Naive B cell (primary cell): Measurements from ENCODE around the gene BCL2L14. TPM values are rescaled to one million over a fixed set of nuclear protein-coding genes. Genes with fewer than 3 reads are reported as not detected.
"Not testable (repeated sequence)": the region's sequence is repeated elsewhere in the genome, so short reads cannot be mapped to it uniquely, and the experiment has no call there.

Experiments used
- ATAC-seq, 2 donors: fragments of 150-1000 bp; cut with Tn5 transposase; 2 replicates each; pipeline ENCODE4 v1.10.0; 2021; ENCODE audit warnings: low read depth in 2 of 2, mild to moderate bottlenecking in 2 of 2, moderate library complexity in 2 of 2
- DNase-seq: peaks from one replicate; pipeline ENCODE4 v3.0.0; 2022
- H3K27ac Mint-ChIP-seq, 6 donors: one replicate each; pipeline ENCODE4 v1.8.0; 2020 to 2022; ENCODE audit warnings: mild to moderate bottlenecking in 6 of 6, mixed read lengths in 6 of 6, moderate library complexity in 5 of 6, inconsistent platforms in 2 of 6
- H3K27me3 Mint-ChIP-seq, 3 donors: one replicate each; pipeline ENCODE4 v1.8.0; 2021 to 2022; ENCODE audit warnings: mixed read lengths in 3 of 3, mild to moderate bottlenecking in 1 of 3
- H3K36me3 Mint-ChIP-seq, 2 donors: one replicate each; pipeline ENCODE4 v1.8.0; 2020 to 2022; ENCODE audit warnings: mixed read lengths in 2 of 2, inconsistent platforms in 1 of 2, mild to moderate bottlenecking in 1 of 2
- H3K4me1 Mint-ChIP-seq, 3 donors: one replicate each; pipeline ENCODE4 v1.8.0; 2020 to 2022; ENCODE audit warnings: mixed read lengths in 3 of 3, inconsistent platforms in 1 of 3, mild to moderate bottlenecking in 1 of 3, moderate library complexity in 1 of 3
- H3K4me3 Mint-ChIP-seq, 8 donors: one replicate each; pipeline ENCODE4 v1.8.0; 2020 to 2022; ENCODE audit warnings: mild to moderate bottlenecking in 8 of 8, mixed read lengths in 8 of 8, moderate library complexity in 8 of 8, inconsistent platforms in 2 of 8
- H3K9me3 Mint-ChIP-seq, 7 donors: one replicate each; pipeline ENCODE4 v1.8.0; 2020 to 2022; ENCODE audit warnings: mixed read lengths in 7 of 7, mild to moderate bottlenecking in 5 of 7, inconsistent platforms in 2 of 7, moderate library complexity in 1 of 7
- polyA plus RNA-seq, 6 donors: library from polyadenylated mRNA; unstranded; fragments of 300-500 nt; fragmentation: Illumina TruSeq; gene quantifications; one replicate each; pipeline ENCODE4 v1.2.3, GENCODE V29; 2021; ENCODE audit warnings: low read depth in 6 of 6

Gene BCL2L14
- polyA plus RNA-seq, 6 donors from 2014 or later = not detected

DNA sequence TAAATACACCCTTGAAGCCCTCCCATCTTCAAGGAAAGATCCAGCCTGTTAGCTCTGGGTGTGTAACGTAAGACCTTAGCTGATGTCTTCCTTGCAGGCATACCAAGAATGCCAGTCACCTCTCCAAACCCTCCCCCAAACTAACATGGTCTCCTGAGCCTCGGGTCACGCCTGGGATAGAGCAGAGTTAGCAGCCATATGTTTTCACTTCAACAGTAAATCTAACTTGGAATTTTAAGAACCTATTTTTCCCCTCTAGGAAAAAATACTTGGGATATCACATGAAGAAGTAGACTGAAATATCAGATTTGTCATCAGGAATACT, 27.9 kb downstream of the BCL2L14 start:
- H3K4me1 Mint-ChIP-seq = no peaks in the 10 kb centered on the region
- ATAC-seq = no peak
- H3K27me3 Mint-ChIP-seq = peaks cover 0 to 30% (median 0%) of the 10 kb centered on the region in 3 donors
- no peak overlapping the region for H3K4me3 Mint-ChIP-seq
- no peak for DNase-seq
- no peaks in the 10 kb centered on the region for H3K36me3 Mint-ChIP-seq
- H3K27ac Mint-ChIP-seq = peak overlapping the region in 1 of 6 donors; percentile 5
- peaks cover 0 to 6% (median 2%) of the 10 kb centered on the region in 7 donors for H3K9me3 Mint-ChIP-seq

DNA sequence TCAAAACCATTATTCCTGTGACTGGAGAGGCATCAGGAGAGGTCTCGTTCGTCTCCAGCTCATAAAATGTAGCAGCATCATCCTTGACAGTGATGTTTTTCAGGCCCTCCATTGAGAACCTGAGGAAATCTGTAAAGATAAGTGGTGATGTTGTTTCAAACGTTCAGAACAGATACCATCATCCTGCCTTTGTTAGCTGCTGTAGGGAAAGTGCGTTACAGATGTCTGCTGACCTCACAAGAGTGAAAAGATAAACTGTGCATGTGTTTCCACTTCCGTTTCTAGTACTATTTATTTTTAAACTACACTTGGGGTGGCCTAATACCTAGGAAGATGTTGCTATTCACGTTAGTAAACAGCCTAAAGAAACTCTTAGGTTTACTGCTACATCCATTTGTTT, 28.4 kb downstream of the BCL2L14 start:
- Mint-ChIP-seq H3K27me3 (peaks cover 0 to 30% (median 0%) of the 10 kb centered on the region in 3 donors), H3K27ac (no peak overlapping the region), H3K36me3 (no peaks in the 10 kb centered on the region), H3K9me3 (peaks cover 1 to 6% (median 3%) of the 10 kb centered on the region in 7 donors), H3K4me1 (no peaks in the 10 kb centered on the region), H3K4me3 (no peak overlapping the region)
- DNase-seq = no peak
- ATAC-seq = no peak

DNA sequence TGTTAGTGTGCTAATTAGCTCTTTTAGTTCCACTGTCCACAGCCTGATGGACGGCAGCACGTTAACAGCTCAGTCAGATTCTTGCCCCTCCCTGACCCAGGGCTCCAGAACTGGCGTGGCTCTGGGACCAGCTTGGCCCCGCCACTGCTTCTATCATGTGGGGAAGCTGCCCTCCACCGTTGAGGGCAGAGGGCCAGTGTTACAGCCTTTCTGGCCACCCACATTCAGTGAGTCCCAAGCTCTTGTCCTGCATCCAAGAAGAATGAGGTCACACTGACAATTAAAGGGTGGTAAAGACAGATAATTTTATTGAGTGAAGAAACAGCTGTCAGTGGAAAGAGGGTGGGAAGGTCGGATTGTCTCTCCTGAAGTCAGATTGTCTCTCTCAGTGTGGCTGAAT, 36.9 kb downstream of the BCL2L14 start:
- DNase-seq (no peak), ATAC-seq (no peak)
- Mint-ChIP-seq H3K27me3 (no peaks in the 10 kb centered on the region), H3K36me3 (peaks cover 9 to 22% of the 10 kb centered on the region in 2 donors), H3K4me1 (peaks cover 0 to 4% (median 0%) of the 10 kb centered on the region in 3 donors), H3K9me3 (peaks cover 12 to 41% (median 34%) of the 10 kb centered on the region in 7 donors), H3K4me3 (peak overlapping the region in 1 of 8 donors; percentile 63), H3K27ac (no peak overlapping the region)

DNA sequence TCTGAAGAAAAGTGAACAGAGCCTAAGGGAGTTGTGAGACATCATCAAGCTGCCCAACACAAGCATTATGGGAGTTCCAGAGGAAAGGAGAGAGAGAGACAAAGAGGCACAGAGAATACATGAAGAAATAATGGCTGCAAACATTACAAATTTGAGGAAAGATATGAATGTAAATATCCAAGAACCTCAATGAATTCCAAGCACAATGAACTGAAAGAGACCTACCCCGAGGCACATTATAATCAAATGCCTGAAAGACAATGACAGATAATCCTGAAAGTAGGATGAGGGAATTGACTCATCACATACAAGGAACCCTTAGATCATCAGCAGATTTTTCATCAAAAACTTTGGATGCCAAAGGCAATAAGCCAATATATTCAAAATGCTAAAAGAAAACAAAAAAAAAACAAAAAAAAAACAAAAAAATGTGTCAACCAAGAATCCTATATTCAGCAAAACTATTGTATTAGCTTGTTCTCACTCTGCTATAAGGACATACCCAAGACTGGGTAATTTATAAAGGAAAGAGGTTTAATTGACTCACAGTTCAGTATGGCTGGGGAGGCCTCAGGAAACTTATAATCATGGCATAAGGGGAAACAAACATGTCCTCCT, 37.8 kb downstream of the BCL2L14 start:
- H3K27ac Mint-ChIP-seq = peak overlapping the region in 1 of 6 donors; percentile 7
- peaks cover 0 to 4% (median 0%) of the 10 kb centered on the region in 3 donors for H3K4me1 Mint-ChIP-seq
- H3K36me3 Mint-ChIP-seq = peaks cover 9 to 22% of the 10 kb centered on the region in 2 donors
- peaks cover 12 to 38% (median 34%) of the 10 kb centered on the region in 7 donors for H3K9me3 Mint-ChIP-seq
- H3K4me3 Mint-ChIP-seq = no peak overlapping the region
- no peak for ATAC-seq
- DNase-seq = no peak
- H3K27me3 Mint-ChIP-seq = no peaks in the 10 kb centered on the region

DNA sequence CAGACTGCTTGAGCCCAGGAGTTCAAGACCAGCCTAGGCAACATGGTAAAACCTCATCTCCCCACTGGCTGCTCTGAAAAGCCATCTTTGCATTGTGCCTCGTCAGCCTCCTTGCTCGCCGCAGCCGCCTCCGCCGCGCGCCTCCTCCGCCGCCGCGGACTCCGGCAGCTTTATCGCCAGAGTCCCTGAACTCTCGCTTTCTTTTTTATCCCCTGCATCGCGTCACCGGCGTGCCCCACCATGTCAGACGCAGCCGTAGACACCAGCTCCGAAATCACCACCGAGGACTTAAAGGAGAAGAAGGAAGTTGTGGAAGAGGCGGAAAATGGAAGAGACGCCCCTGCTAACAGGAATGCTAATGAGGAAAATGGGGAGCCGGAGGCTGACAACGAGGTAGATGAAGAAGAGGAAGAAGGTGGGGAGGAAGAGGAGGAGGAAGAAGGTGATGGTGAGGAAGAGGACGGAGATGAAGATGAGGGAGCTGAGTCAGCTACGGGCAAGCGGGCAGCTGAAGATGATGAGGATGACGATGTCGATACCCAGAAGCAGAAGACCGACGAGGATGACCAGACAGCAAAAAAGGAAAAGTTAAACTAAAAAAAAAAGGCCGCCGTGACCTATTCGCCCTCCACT, 40.3 kb downstream of the BCL2L14 start:
- peak overlapping the region in 2 of 6 donors; percentile 25 to 47 for H3K27ac Mint-ChIP-seq
- H3K9me3 Mint-ChIP-seq = peaks cover 12 to 33% (median 26%) of the 10 kb centered on the region in 7 donors
- H3K4me1 Mint-ChIP-seq, ATAC-seq, H3K27me3 Mint-ChIP-seq, DNase-seq: not testable (repeated sequence)
- H3K4me3 Mint-ChIP-seq = peak overlapping the region in 5 of 8 donors; percentile 44 to 80 (median 63)
- peaks cover 9 to 22% of the 10 kb centered on the region in 2 donors for H3K36me3 Mint-ChIP-seq

DNA sequence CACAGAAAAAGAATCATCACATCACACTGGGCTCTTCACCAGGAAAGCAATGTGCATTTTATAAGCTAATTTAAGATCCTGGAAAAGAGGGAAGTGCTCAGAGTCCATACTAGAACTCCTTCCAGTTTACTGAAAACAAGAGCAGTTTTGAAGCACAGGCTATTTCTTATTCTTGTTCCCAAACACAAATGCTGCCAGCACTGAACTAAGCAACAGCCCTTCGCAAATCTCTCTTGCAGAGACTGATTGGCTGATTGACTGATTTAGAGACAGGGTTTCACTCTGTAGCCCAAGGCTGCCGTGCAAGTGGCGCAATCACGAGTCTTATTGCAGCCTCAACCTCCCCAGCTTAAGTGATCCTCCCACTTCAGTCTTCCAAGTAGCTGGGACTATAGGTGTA, 44.8 kb downstream of the BCL2L14 start:
- DNase-seq = no peak
- H3K9me3 Mint-ChIP-seq = peaks cover 0 to 5% (median 0%) of the 10 kb centered on the region in 7 donors

DNA sequence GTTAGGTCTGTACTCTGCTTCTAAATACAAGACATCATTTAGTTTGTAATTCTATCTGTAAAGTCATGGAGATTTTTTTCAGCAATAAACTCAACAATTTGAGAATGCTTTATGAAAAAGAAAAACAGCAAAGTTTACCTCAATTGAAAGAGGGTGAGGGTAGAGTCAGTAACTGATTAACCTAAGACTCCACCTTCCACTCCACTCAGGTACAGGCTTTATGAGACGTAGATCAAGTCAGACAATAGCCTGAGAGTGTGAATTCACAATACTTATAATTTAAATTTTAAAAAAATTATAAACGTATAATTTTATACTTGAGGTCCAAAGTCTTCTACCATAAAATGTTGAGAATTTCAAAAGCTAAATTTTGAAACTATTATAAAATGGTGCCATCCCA, 45.9 kb downstream of the BCL2L14 start:
- no peak overlapping the region for H3K4me3 Mint-ChIP-seq
- no peak for ATAC-seq
- no peaks in the 10 kb centered on the region for H3K9me3 Mint-ChIP-seq

More for the DNA sequence above, 44.8 kb downstream of the BCL2L14 start:
- no peaks in the 10 kb centered on the region for H3K36me3 Mint-ChIP-seq
- peaks cover 0 to 4% (median 0%) of the 10 kb centered on the region in 3 donors for H3K4me1 Mint-ChIP-seq
- H3K4me3 Mint-ChIP-seq = no peak overlapping the region
- no peak for ATAC-seq
- no peaks in the 10 kb centered on the region for H3K27me3 Mint-ChIP-seq
- H3K27ac Mint-ChIP-seq = no peak overlapping the region

DNA sequence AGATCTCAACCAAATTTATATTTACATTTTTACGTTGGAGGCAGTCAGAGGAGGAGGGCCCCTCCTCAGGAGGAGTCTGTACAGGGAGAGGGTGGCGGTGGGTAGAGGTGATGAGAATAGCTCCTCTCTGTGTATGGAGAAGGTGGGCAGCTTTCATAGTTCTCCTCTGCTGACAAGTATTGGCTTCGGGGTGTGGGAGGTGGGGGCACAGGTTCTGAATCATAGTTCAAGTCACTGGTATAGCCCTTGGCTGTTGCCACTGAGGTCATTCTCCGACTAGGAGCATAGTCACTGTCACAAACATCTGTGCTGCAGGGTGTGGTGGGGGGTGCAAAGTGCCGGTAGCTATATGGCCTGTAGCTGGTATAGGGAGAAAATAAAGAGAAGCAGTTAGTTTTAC, 50.3 kb downstream of the BCL2L14 start:
- ATAC-seq = no peak
- H3K4me1 Mint-ChIP-seq = no peaks in the 10 kb centered on the region
- H3K27me3 Mint-ChIP-seq = no peaks in the 10 kb centered on the region
- H3K9me3 Mint-ChIP-seq = no peaks in the 10 kb centered on the region
- no peaks in the 10 kb centered on the region for H3K36me3 Mint-ChIP-seq
- DNase-seq = no peak
- H3K4me3 Mint-ChIP-seq = no peak overlapping the region
- H3K27ac Mint-ChIP-seq = no peak overlapping the region

More for the DNA sequence above, 45.9 kb downstream of the BCL2L14 start:
- DNase-seq = no peak
- no peak overlapping the region for H3K27ac Mint-ChIP-seq
- no peaks in the 10 kb centered on the region for H3K36me3 Mint-ChIP-seq
- no peaks in the 10 kb centered on the region for H3K27me3 Mint-ChIP-seq
- H3K4me1 Mint-ChIP-seq = no peaks in the 10 kb centered on the region

DNA sequence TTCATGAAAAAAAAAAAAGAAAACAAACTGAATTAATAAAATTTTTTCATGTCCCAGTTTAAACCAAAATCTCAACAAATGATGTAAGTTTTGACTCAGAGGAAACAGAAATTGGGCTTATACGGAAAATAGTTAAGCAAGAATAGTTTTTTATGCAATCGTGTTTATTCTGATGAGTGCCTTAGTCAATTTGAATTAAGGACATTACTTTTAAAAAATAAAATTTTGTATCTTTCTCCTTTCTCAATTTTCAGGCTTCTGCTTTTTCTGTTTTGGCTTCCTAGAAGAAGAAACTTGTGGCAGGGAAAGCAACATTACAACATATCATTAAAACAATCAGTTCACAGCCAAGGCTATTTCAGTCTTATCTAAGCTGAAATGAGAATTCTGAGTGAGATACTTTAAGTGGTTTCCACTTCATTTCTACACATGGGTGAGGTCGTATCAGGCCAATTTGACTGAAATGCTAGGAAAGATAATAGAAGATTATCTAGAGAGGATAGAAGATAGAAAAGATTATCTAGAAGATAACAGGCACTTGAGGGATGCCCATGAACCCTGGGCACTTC, 52.4 kb downstream of the BCL2L14 start:
- H3K4me3 Mint-ChIP-seq = no peak overlapping the region
- DNase-seq = no peak
- no peak overlapping the region for H3K27ac Mint-ChIP-seq
- H3K27me3 Mint-ChIP-seq = no peaks in the 10 kb centered on the region
- H3K36me3 Mint-ChIP-seq = no peaks in the 10 kb centered on the region
- no peak for ATAC-seq
- H3K4me1 Mint-ChIP-seq = no peaks in the 10 kb centered on the region
- H3K9me3 Mint-ChIP-seq = no peaks in the 10 kb centered on the region

DNA sequence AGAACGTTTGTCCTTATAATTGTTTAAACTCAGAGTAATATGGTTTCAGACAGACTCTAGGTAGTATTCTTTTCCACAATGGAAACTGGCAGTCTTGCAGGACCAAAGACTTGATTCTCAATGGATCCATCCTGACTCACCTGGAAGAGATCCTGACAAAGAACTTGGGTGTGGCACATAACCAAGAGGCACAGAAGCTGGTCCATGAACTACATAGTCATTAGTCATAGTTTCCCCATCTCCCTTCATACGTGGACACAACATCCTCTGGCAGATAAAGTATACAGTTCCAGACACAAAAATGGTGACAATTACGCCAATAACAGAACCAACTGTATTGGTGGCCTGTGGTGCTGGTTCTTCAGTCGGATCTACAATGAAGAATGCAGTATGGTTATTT, 55.8 kb downstream of the BCL2L14 start:
- no peaks in the 10 kb centered on the region for H3K4me1 Mint-ChIP-seq
- H3K36me3 Mint-ChIP-seq = no peaks in the 10 kb centered on the region
- no peaks in the 10 kb centered on the region for H3K27me3 Mint-ChIP-seq
- DNase-seq (no peak), ATAC-seq (no peak)
- no peak overlapping the region for H3K27ac Mint-ChIP-seq
- H3K9me3 Mint-ChIP-seq = no peaks in the 10 kb centered on the region
- H3K4me3 Mint-ChIP-seq = no peak overlapping the region

DNA sequence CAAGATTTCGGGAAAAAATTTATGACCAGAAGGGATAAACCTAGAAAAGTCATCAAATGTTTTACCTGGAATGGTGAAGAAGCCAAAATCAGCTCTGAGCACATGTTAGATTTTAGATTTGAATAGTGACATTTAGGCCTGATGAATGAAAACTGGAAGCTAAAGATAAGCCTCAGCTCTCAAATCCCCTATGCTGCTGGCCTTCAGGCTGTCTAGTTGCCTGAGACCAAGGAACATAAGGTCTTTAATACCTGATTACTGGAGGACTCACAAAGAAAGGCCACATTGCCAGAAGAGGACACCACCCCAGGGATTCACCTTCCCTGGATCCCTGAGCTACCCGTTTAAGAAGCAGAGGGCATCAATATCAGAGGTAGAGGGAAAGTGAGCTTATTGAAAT, 56.6 kb downstream of the BCL2L14 start:
- Mint-ChIP-seq H3K27me3 (no peaks in the 10 kb centered on the region), H3K9me3 (no peaks in the 10 kb centered on the region), H3K36me3 (no peaks in the 10 kb centered on the region), H3K4me3 (no peak overlapping the region), H3K4me1 (no peaks in the 10 kb centered on the region), H3K27ac (no peak overlapping the region)
- no peak for DNase-seq
- ATAC-seq = no peak

DNA sequence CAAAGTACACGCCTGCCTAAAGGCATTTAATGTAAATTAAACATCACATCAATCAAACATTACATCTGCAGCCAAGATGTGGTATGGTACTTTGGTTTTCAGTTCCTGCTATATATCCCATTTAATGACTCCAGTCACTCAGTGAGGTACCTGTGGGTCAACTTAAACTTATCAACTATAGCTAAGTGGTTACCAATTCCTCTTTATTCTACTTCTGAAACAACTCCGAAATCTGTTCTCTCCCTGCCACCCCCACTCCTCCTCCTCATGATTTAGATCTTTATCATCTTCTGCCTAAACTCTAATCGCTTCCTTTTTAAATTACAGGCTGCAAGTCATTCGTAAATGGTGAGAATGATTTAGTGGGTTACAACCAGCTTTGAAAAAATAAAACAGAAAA, 57.9 kb downstream of the BCL2L14 start:
- DNase-seq = no peak
- H3K4me3 Mint-ChIP-seq = no peak overlapping the region
- H3K9me3 Mint-ChIP-seq = no peaks in the 10 kb centered on the region
- no peaks in the 10 kb centered on the region for H3K36me3 Mint-ChIP-seq
- ATAC-seq = no peak
- no peaks in the 10 kb centered on the region for H3K4me1 Mint-ChIP-seq
- H3K27ac Mint-ChIP-seq = no peak overlapping the region
- no peaks in the 10 kb centered on the region for H3K27me3 Mint-ChIP-seq

DNA sequence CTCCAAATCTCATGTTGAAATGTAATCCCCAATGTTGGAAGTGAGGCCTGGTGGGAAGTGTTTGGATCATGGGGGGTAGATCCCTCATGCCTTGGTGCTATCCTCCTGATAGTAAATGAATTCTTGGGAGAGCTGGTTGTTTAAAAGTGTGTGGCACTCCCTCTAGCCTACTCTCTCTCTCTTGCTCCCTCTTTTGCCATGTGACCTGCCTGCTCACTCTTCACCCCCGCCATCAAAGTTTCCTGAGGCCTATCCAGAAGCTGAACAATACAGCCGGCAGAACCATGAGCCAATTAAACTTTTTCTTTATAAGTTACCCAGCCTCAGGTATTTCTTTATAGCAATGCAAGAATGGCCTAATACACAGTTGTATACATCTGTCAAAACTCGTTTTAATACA, 62.5 kb downstream of the BCL2L14 start:
- Mint-ChIP-seq H3K4me3 (no peak overlapping the region), H3K9me3 (no peaks in the 10 kb centered on the region), H3K27me3 (no peaks in the 10 kb centered on the region), H3K4me1 (no peaks in the 10 kb centered on the region), H3K27ac (no peak overlapping the region), H3K36me3 (no peaks in the 10 kb centered on the region)
- ATAC-seq (no peak), DNase-seq (no peak)

DNA sequence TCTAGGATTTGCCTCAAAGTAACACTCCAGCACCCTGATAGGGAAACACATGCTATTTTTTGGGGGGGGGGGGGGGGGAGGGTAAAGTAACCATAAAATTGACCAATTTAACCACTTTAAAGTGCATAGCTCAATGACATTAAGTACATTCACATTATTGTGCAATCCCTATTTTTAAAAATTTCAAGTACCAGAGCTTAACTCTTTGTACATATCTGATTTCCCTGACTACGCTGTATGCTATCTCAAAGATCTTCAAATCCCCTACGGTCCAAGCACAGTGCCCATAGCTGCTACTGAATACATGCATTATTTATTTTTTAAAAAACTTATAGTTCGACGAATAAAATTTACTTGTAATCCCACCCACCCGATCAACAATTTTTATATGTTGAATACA, 63.0 kb downstream of the BCL2L14 start:
- DNase-seq = no peak
- H3K27me3 Mint-ChIP-seq = no peaks in the 10 kb centered on the region

More for the DNA sequence above, 63.0 kb downstream of the BCL2L14 start:
- H3K4me3 Mint-ChIP-seq = no peak overlapping the region
- no peaks in the 10 kb centered on the region for H3K36me3 Mint-ChIP-seq
- no peak overlapping the region for H3K27ac Mint-ChIP-seq
- no peak for ATAC-seq
- H3K9me3 Mint-ChIP-seq = no peaks in the 10 kb centered on the region
- H3K4me1 Mint-ChIP-seq = no peaks in the 10 kb centered on the region
